ENCODE data around the gene PRMT5. TPM values are rescaled to one million over a fixed set of nuclear protein-coding genes. Genes with fewer than 3 reads are reported as not detected.

Gene PRMT5
- total and polyA plus RNA-seq, 2 donors (not counting 3 experiments of a cell fraction or from before 2014, with no cell fraction given): 73.1 to 197 TPM

DNA sequence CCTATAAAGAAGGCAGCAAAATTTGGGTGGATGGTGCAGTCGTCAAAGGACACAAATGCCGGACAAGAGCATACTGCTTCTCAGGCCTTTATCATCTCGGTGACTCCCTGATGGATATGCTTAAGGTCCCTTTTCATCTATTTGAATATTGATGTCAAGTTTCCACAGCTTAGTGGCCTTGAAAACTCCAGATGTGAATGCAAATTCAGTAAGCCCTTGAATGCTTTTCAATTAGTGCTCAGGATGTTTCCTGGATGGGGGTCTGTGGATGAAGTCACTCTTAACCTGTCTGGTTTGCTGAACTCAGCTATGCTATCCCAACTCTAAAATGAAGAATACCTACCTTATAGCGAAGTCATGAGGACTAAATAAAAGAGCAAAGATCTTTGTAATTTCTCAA is 35.5 kb downstream of the PRMT5 start:
- Histone ChIP-seq H3K27ac (ENCODE audit: insufficient read depth, low read depth, low read length) (no peak overlapping the region), H3K4me3 (replicated peaks in 1 of 3; ENCODE audit: insufficient read depth in 1 of 3, low read depth in 1 of 3, low read length in 3 of 3) (no peak overlapping the region), H3K79me2 (ENCODE audit: control insufficient read depth, insufficient read depth, low read length) (no peaks in the 10 kb centered on the region), H4K20me1 (replicated peaks; ENCODE audit: control insufficient read depth, extremely low read depth, insufficient read depth, low read length) (no peaks in the 10 kb centered on the region), H3K4me1 (ENCODE audit: control insufficient read depth, extremely low read depth, insufficient read depth, low read length) (no peaks in the 10 kb centered on the region), H3K27me3 (ENCODE audit: control insufficient read depth in 2 of 2, insufficient read depth in 2 of 2, low read length in 2 of 2) (no peaks in the 10 kb centered on the region), H3K36me3 (ENCODE audit: control insufficient read depth in 2 of 2, extremely low read depth in 1 of 2, insufficient read depth in 2 of 2, low read length in 2 of 2) (no peaks in the 10 kb centered on the region), H3K9me1 (replicated peaks; ENCODE audit: control insufficient read depth, extremely low read depth, insufficient read depth, low read length) (no peaks in the 10 kb centered on the region), H3K9ac (replicated peaks; ENCODE audit: extremely low read depth, insufficient read depth, low read length) (no peak overlapping the region), H3K9me3 (replicated peaks; ENCODE audit: control insufficient read depth, insufficient read depth, low read length) (no peaks in the 10 kb centered on the region), H2AFZ (ENCODE audit: low read depth, low read length) (no peak overlapping the region), H3K4me2 (ENCODE audit: insufficient read depth, low read length) (no peak overlapping the region)
- no peak for DNase-seq (ENCODE audit: low read depth, low spot score)
- FAIRE-seq: no peak
- ChIA-PET CTCF (interaction anchor here (1.2 to 9.7 kb wide), 3 partner anchors 12 to 321 kb away, joined by 3 to 75 read pairs (median 4); partner anchors contain the start of gene LRP10), POLR2A (interaction anchor here (0.6 kb wide), 1 partner anchor 21 kb away, joined by 3 read pairs; no protein-coding TSS in a partner anchor)
- intact Hi-C loops (cut with micrococcal nuclease): no loop called here
- TF ChIP-seq POLR2A (IDR thresholded peaks at IDR 0.05; ENCODE audit: low read depth, low read length): no peak
- no peak for TF ChIP-seq MAX (IDR thresholded peaks at IDR 0.05; ENCODE audit: insufficient read depth, insufficient read length)
- no peak for TF ChIP-seq POLR2AphosphoS5 (IDR thresholded peaks at IDR 0.05; ENCODE audit: insufficient read depth, low read depth, low read length)
- TF ChIP-seq FOS (IDR thresholded peaks at IDR 0.05; ENCODE audit: borderline replicate concordance, insufficient read depth, low read length): no peak
- TF ChIP-seq EZH2 (IDR thresholded peaks at IDR 0.05; ENCODE audit: borderline replicate concordance, low read depth, low read length, severe bottlenecking): no peak
- TF ChIP-seq CTCF (IDR thresholded peaks at IDR 0.05; ENCODE audit: extremely low read depth in 1 of 2, insufficient read depth in 1 of 2, low read depth in 1 of 2, low read length in 2 of 2): no peak
- TF ChIP-seq MYC (IDR thresholded peaks at IDR 0.05; ENCODE audit: low read depth, low read length): no peak
- no peak for TF ChIP-seq GATA2 (IDR thresholded peaks at IDR 0.05; ENCODE audit: insufficient read depth, insufficient read length, low read depth, low read length)
- TF ChIP-seq JUN (IDR thresholded peaks at IDR 0.05; ENCODE audit: borderline replicate concordance, insufficient read depth, insufficient read length, low read depth): no peak
- BruUV-seq (replicated peaks): no TSS peak
- dilution Hi-C loops (cut with MboI; ENCODE audit: extremely low pct_ligation_motif_present, low sequenced_read_pairs): no loop called here

Data from endothelial cell of umbilical vein (primary cell).